ENCODE results near the gene CPA2. TPM values are rescaled to one million over a fixed set of nuclear protein-coding genes. Genes with fewer than 3 reads are reported as not detected.

The CPA2 gene
- total RNA-seq, 4 donors from 2014 or later: not detected

GRCh38 chr7:130299866-130300265 lies 33.2 kb downstream of the CPA2 start:
- TF ChIP-seq, protein P1, sequence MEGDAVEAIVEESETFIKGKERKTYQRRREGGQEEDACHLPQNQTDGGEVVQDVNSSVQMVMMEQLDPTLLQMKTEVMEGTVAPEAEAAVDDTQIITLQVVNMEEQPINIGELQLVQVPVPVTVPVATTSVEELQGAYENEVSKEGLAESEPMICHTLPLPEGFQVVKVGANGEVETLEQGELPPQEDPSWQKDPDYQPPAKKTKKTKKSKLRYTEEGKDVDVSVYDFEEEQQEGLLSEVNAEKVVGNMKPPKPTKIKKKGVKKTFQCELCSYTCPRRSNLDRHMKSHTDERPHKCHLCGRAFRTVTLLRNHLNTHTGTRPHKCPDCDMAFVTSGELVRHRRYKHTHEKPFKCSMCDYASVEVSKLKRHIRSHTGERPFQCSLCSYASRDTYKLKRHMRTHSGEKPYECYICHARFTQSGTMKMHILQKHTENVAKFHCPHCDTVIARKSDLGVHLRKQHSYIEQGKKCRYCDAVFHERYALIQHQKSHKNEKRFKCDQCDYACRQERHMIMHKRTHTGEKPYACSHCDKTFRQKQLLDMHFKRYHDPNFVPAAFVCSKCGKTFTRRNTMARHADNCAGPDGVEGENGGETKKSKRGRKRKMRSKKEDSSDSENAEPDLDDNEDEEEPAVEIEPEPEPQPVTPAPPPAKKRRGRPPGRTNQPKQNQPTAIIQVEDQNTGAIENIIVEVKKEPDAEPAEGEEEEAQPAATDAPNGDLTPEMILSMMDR (IDR thresholded peaks at IDR 0.05; ENCODE audit: low read depth): no peak

DNA sequence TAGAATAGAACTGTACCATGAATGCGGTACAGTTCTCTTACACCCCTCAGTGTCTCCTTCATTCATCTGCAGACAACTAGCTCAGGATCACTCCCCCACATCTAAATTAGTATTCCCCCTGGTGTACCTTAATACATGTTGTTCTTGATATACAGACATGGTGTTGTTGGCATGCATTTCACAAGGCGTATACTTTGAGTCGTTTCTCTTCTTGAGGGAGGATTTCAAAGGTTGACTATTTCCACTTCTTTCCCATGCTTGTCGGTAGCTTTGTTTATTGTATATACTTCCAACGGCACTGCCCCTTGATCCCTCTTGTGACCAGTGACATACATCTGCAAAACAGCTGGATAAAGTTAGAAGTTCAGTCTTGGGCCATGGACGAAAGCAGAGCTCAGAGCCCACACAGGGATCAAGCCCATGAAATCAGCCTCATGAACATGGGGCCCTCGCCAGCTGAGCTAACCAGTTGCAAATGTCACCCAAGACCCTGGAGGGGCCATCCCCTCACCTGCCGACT lies 34.9 kb downstream of the CPA2 start:
- TF ChIP-seq, protein P1 (IDR thresholded peaks at IDR 0.05; ENCODE audit: low read depth): no peak

DNA sequence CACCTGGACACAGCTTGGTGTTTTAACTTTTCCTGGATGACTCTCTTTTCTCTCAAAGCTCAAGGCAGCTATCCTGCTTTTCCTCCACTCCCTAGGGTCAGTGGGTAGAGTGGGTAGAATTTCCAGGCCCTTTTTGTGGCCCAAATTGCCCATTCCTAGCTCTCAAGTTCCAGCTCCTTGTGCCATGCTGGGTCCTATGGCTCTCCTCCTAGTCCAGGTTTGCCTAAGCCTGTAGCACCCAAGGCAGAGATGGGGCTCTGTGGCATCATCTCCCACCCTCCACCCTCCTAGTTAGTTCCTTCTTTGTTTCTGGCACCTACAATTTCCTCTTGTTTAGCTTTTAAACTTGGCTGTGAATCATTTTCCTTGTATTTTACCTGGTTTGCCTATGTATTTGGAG lies 36.0 kb downstream of the CPA2 start:
- TF ChIP-seq, protein P1 (IDR thresholded peaks at IDR 0.05; ENCODE audit: low read depth): no peak

DNA sequence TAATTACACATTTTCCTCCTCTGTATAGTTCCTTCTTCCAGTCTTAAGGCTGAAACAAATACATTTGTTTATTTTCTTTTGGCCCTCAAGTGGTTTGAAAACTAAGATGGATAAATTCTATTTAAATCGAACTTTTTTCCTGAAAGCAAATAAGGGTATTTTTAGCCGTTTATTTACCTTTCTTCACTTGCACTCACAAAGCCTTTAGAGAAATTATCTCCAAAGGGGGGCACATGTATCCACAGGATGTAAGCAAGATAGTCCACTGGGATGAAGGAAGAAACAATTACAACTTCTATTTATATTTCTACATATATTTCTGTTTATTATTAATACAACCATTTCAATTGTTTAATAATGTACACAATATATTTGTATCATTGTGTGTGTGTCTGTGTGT lies 36.5 kb downstream of the CPA2 start:
- TF ChIP-seq, protein P1 (IDR thresholded peaks at IDR 0.05; ENCODE audit: low read depth): no peak

GRCh38 chr7:130303551-130303950 lies 36.9 kb downstream of the CPA2 start:
- TF ChIP-seq, protein P1 (IDR thresholded peaks at IDR 0.05; ENCODE audit: low read depth): no peak

GRCh38 chr7:130303982-130304381 lies 37.3 kb downstream of the CPA2 start:
- TF ChIP-seq, protein P1 (IDR thresholded peaks at IDR 0.05; ENCODE audit: low read depth): no peak

DNA sequence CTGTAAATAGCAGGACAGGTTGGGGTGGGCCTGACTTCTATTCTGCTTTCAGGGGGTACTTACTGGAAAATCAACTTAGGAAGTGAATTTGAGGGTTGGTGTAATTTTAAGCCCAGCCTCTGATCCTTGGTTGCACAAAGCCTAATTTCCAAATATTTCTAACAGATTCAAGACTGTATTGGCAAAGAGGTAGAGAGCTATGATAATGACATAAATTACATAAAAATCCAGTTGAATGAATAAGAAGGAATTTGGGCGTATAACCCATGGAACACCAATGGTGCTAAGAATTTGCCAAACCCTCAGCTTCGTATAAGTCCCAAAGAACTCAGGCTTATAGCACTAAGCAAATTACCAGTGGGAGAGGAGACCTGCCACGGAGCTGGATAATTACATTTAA lies 38.2 kb downstream of the CPA2 start:
- TF ChIP-seq, protein P1 (IDR thresholded peaks at IDR 0.05; ENCODE audit: low read depth): no peak
